CD4-positive, alpha-beta T cell treated with Interleukin-12 subunit alpha and Interleukin-12 subunit beta, for 1 hour (primary cell): ENCODE results near the gene ELMOD3.
A peak's percentile ranks its signal among the peaks of the same experiment; 100 is the strongest.
"Not testable (repeated sequence)": the region's sequence is repeated elsewhere in the genome, so short reads cannot be mapped to it uniquely, and the experiment has no call there.

Experiments used
- DNase-seq: peaks from one replicate; pipeline ENCODE4 v3.0.0-alpha.2; 2020

ELMOD3 gene

DNA sequence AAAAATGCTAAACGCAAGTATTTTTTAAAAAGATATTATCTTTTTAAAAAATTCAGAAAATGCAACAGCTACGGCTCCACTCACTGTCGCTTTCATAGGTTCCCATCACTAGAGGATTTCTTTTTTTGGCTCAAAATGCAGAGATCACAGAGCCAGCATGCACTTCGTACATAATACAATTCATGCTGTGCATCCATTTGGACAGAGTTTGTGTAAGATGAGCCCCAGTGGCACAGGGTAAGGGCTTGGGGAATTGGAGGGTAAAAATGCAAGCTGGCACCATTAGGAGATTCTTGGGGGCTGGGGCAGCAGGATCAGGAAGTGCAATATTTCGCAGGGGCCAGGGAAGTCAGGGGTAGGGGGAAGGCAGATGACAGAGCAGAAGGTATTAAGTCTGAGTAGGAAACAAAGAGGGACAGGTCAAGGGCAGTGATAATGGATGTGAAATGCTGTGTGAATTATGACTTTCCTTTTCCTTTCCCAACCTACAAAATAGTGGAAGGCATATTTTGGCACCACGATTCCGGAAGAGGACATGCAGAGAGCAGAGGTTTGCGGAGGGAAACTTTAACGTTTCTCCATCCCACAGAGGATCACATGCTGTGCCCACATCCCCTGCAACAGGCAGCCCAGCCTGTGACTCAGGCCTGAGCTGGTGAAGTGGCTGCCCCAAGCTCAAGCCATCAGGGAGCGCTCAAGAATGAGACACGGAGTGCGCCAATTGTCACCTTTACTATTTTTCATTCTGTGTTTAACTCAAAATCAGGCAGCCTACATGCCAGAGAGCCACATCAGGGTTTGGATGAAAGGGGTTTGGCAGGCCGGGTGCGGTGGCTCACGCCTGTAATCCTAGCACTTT lies 50.9 kb downstream of the ELMOD3 start:
- peak; percentile 66 for DNase-seq

GRCh38 chr2:85409845-85410583 lies 55.4 kb downstream of the ELMOD3 start, which contains the start of gene CAPG:
Gene CAPG, minus strand, starts transcription at chr2:85410366. Its CDS starts 8,221 bp downstream, at chr2:85402145.
- DNase-seq: peak; percentile 51

DNA sequence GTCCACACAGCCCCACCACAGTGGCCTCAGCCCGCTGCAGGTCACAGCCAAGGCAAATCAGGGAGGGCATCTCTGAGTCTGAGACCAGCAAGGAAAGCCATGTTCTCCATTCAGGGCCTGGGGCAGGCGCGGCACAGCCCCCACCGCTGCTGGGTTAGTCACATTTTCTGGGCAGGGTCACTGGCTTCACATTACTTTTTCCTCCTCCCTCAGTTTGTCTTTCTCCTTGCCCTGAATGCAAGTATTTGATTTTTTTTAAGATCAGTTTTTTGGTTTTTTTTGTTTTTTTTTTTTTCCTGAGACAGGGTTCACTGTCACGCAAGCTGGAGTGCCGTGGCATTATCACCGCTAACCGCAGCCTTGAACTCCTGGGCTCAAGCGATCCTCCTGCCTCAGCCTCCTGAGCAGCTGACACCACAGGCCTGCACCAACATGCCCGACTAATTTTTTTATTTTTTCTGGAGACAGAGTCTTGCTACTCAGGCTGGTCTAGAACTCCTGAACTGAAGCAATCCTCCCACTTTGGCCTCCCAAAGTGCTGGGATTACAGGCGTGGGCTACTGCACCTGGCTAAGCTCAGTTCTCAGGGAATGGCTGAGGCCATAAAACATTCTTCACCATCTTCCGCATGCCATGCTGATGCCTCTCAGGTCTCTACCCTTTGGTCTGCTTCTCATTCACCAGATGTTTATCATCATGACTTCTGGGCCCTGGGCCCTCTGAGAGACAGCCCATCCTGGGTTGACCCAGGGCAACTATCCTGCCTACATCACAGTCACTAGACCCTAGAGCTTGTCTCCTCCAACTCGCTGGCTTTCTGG lies 56.2 kb downstream of the ELMOD3 start:
- no peak for DNase-seq

- no peak for DNase-seq
Measured at GRCh38 chr2:85411405-85411748, 56.8 kb downstream of the ELMOD3 start.

GRCh38 chr2:85413592-85414420 lies 59.2 kb downstream of the ELMOD3 start:
- DNase-seq: no peak

DNA sequence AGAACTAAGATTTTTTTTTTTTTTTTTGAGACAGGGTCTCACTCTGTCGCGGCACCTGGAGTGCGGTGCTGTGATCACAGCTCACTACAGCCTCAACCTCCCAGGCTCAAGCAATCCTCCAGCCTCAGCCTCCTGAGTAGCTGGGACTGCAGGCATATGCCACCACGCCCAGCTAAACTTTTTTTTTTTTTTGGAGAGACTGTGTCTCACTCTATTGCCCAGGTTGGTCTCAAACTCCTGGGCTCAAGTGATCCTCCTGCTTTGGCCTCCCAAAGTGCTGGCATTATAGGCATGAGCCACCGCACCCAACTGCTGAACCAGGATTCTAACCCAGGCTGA lies 59.8 kb downstream of the ELMOD3 start:
- not testable (repeated sequence) for DNase-seq

DNA sequence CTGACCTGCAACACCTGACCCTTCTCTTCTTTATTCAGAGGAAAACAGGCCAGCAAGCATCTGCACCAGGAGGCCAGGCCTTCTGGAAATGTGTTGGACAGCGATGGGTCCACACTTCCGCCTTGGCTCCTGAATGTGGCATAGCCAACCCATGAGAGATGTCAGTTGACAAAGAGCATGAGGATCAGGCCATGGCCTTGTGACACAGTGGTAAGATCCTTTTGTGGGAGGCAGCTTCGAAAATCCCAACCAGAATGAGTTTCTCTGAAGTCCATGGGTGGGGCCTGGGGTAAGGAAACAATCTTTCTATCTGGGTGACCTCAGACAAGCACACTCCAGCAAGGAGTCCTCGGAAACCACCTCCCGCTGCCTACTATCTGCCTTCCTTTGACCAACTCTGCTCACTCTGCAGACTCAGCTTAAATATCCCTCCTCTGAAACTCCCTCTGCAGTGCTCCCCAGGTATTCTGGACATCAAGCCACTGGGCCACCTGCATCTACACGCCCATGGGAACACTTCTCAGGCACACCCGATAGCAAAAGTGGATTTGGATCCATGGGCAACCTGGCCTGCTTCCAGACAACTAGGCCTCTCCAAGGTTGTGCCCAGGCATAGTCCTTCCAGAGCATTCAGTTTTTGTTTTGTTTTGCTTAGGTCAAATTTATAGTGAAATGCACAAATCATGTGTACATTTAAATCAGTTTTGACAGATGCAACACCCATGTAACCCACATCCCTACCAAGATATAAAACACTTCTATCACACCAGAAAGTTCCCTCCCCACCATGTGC lies 60.4 kb downstream of the ELMOD3 start:
- DNase-seq: no peak

DNA sequence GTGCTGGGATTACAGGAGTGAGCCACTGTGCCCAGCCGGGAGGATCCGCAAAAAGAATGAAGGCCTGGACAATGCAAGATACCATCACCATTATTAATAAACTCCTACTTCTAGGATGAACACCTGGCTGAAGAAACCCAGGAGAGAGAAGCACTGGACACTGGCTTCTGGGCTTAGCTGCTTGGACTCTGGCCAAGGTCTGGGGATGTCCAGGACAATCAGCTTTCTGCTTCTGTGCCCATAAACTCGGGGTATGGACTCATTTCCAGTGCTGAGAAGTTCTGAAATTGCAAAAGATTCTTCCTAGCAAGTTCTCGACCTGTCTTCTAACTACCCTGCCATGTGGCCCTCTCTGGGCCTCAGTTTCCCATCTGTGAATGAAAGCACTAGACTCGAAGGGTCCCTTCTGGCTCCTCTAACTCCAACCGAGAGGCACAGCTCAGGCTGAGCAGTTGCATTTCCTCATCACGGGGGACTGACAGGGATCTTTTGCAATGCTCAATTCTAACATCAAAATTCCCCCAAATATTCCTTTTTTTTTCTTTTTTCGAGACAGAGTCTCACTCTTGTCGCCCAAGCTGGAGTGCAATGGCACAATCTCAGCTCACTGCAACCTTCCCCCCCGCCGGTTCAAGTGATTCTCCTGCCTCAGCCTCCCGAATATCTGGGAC lies 61.5 kb downstream of the ELMOD3 start:
- no peak for DNase-seq

DNA sequence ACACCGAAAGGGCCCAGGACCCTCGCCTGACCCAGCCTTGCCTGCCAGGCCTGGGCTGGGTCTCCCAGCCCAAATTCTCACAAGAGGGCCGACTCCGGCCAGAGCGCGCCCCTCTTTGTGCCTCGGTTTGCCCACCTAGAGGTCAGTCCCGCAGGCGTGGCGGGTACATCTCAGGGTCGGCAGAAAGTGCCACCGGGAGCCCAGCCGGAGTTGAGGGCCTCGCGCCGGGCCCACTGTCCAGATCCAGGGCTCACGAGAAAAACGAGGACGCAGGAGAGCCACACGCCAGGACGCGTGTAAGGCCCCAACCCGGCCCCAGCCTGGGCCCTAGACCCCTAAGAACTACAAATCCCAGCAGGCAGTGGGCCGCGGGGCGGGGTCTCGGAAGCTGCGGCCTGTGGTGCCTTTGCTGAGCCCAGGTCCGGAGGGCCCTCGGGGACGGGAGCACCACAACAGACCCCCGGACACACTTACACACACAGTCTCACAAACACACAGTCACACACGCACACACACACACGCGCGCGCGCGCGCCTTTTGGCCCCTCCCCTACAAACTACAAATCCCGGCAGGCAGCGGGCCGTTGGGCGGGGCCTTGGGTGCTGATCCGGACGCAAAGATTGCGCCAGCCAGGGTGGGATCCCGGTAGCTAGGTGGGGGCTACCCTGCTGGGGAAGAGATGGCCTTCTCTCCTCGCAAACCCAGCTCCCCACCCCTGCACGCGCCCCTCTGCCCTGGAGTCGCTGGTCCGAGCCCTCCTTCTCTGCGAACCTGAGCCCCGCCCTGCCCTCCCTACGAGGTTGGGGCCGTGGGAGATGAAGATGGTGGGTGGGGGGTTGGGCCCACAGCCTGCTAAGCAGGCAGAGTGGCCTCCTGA lies 63.8 kb downstream of the ELMOD3 start, which contains the start of gene SH2D6:
Gene SH2D6, plus strand, starts transcription at position 583 of the 877 bp plus-strand sequence. CDS start 10,752 bp downstream, outside the sequence.
- DNase-seq: peak; percentile 84

DNA sequence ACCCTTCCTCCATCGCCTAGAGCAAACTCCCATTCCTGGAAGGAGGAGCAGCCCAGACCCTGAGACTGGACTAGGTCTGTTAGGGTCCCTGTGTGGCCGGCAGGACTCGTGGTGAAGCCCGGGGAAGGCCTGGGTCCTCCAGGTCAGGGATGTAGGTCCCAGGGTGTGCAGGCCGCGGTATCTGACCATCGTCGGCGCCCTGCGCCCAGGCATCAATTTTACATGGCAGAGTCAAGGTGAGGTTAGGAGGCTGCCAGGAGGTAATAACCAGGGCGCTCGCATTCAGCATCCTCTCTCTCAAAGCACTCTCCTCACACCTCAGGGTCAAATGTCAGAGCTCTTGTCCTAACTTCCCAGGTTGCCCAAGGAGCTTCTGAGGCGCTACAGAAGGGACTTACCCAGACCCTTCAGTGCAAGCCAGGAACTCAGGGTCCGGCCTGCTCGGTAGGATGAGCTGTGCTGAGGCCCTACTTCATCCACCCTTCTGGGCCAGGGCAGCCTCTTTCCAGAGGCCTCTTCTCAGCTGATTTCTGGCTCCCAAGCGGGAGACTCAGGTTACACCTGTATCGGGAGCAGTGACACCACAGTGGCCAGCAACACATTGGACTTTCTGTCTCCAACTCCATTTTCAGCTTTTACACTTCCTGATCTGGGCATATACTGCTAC lies 64.6 kb downstream of the ELMOD3 start:
- no peak for DNase-seq

DNA sequence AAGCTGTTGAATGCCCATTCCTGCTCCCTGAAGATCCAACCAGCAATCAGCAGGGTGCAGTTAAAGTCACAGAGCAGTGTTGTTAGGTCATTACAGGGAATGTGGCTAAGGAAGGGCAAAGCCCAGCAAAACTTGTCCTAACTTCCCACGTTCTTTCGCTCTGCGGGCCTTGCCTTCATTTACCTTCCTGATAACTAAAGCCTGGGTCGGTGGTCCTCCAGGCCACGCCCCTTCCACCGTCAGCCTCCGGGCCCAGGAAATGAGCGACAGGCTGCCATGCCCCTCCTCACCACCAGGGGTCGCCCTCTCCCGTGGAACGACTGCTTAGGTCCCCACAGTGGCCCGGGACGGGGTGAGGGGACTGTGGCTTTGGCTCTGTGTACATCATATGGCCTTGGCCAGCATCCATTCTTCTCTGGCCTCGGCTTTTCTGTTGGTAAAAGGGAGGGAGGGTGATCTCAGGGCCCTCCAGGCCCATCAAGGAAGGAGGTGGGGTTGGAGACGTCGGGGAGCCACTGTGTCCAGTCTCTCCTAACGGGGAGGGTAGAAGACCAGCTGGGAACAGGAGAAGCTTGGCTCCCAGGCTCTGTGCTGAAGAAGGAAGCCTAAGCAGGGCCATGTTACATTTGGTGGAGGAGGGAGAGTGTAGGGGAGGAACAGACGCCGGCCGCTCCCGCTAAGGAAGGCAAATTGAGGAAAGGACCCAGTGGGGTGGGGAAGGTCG lies 66.1 kb downstream of the ELMOD3 start:
- DNase-seq: peak; percentile 89

DNA sequence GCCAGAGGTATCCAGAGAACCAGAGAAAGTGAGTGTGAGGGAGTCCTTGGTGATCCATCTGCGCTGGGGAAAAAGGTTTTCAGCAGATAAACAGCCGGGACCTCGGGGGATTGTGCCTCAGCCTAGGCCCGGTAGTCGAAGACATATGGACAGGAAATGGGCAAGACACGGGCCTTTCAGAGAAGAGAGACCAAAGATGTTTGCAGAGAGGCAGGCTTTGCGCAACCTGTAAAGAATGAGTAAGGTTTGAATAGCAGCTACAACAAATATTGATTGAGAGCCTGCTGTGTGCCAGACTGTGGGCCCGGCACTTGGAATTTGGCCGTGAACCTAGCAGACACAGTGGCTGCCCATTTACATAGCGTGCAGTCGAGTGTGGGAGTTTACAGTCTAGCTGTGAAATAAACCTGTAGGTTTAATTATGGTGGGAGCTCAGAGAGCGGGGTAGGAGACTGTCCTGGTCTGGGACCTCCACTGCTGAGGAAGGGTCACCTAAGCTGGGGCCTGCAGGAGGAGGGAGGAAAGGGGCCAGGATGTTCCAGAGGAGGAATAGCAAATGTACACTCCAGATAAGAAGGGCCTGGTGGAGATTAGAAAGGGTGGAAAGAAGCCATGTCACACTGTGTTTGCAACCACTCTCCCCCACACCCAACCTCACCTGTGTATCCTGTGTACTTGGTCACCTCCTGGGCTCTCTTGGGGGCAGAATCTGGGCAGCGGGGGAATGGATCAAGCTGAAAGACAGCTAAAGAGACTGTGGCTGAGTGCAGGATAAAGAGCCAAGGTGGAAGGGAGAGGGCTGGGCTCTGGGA lies 66.9 kb downstream of the ELMOD3 start:
- no peak for DNase-seq

- DNase-seq: no peak
Measured at GRCh38 chr2:85422072-85422457, 67.5 kb downstream of the ELMOD3 start.

- no peak for DNase-seq
Measured at GRCh38 chr2:85423525-85423924, 69.0 kb downstream of the ELMOD3 start.

- DNase-seq: no peak
Measured at GRCh38 chr2:85425588-85425987, 71.0 kb downstream of the ELMOD3 start.

- no peak for DNase-seq
Measured at GRCh38 chr2:85427300-85427835, 72.8 kb downstream of the ELMOD3 start.

GRCh38 chr2:85428343-85428881 lies 73.8 kb downstream of the ELMOD3 start:
- DNase-seq: no peak
